Naive thymus-derived CD4-positive, alpha-beta T cell (primary cell): ENCODE results near the gene LIMD2. TPM values are rescaled to one million over a fixed set of nuclear protein-coding genes. Genes with fewer than 3 reads are reported as not detected.
A peak's percentile ranks its signal among the peaks of the same experiment; 100 is the strongest.

Source experiments
- ATAC-seq: fragments of 150-1000 bp; cut with Tn5 transposase; 2 replicates; pipeline ENCODE4 v1.10.0; 2021; ENCODE audit warnings: mild to moderate bottlenecking, moderate library complexity
- CTCF ChIA-PET: fragments of 350-600 bp; sonication (Branson Sonifier 250); formaldehyde crosslinking; loops from one replicate; lab custom pipeline; 2021; ENCODE audit warnings: antibody characterized with exemption; lab: Charles Lee
- POLR2A ChIA-PET: fragments of 350-600 bp; sonication (Branson Sonifier 250); formaldehyde crosslinking; loops from one replicate; lab custom pipeline; 2021; ENCODE audit warnings: antibody characterized with exemption, inconsistent platforms; lab: Charles Lee
- DNase-seq, 9 donors: peaks; one replicate each; pipeline versions ENCODE4 v3.0.0 to v3.0.0-alpha.2; 2020 to 2022; ENCODE audit warnings: mixed read lengths in 1 of 9
- H3K27ac ChIP-seq: one replicate; pipeline ENCODE4 v1.7.0; 2013; ENCODE audit warnings: mild to moderate bottlenecking, low read depth, low read length, moderate library complexity
- H3K27me3 ChIP-seq, 2 donors: one replicate each; pipeline ENCODE4 v1.7.0; 2013; ENCODE audit warnings: low read length in 2 of 2, mild to moderate bottlenecking in 2 of 2, moderate library complexity in 2 of 2; ENCODE audit not compliant: control insufficient read depth in 2 of 2, insufficient read depth in 2 of 2
- H3K36me3 ChIP-seq, 3 experiments: 1 replicate in 2 of 3; 2 replicates in 1 of 3; pipeline ENCODE4 v1.7.0; 2013; ENCODE audit warnings: low read length in 3 of 3, mild to moderate bottlenecking in 3 of 3, moderate library complexity in 1 of 3; ENCODE audit not compliant: insufficient read depth in 3 of 3, control insufficient read depth in 2 of 3
- H3K4me1 ChIP-seq, 2 donors: one replicate each; pipeline ENCODE4 v1.7.0; 2013; ENCODE audit warnings: low read length in 2 of 2, mild to moderate bottlenecking in 2 of 2, moderate library complexity in 1 of 2; ENCODE audit not compliant: control insufficient read depth in 2 of 2, insufficient read depth in 2 of 2
- H3K4me3 ChIP-seq: 2 replicates; pipeline ENCODE4 v1.7.0; 2013; ENCODE audit warnings: mild to moderate bottlenecking, low read length
- H3K9me3 ChIP-seq, 3 experiments: 1 replicate in 2 of 3; 2 replicates in 1 of 3; pipeline ENCODE4 v1.7.0; 2013; ENCODE audit warnings: low read length in 3 of 3; ENCODE audit not compliant: control insufficient read depth in 2 of 3
- H3K27ac Mint-ChIP-seq, 9 donors: one replicate each; pipeline ENCODE4 v1.8.0; 2020 to 2022; ENCODE audit warnings: mixed read lengths in 9 of 9, mild to moderate bottlenecking in 8 of 9, moderate library complexity in 5 of 9, inconsistent platforms in 2 of 9
- H3K27me3 Mint-ChIP-seq, 5 donors: one replicate each; pipeline ENCODE4 v1.8.0; 2021 to 2022; ENCODE audit warnings: mixed read lengths in 5 of 5, mild to moderate bottlenecking in 1 of 5
- H3K36me3 Mint-ChIP-seq, 5 donors: one replicate each; pipeline ENCODE4 v1.8.0; 2020 to 2022; ENCODE audit warnings: mixed read lengths in 5 of 5, mild to moderate bottlenecking in 3 of 5, inconsistent platforms in 1 of 5
- H3K4me1 Mint-ChIP-seq, 7 donors: one replicate each; pipeline ENCODE4 v1.8.0; 2020 to 2022; ENCODE audit warnings: mixed read lengths in 7 of 7, mild to moderate bottlenecking in 3 of 7, inconsistent platforms in 1 of 7
- H3K4me3 Mint-ChIP-seq, 10 donors: one replicate each; pipeline ENCODE4 v1.8.0; 2020 to 2022; ENCODE audit warnings: mild to moderate bottlenecking in 10 of 10, mixed read lengths in 10 of 10, moderate library complexity in 6 of 10, inconsistent platforms in 2 of 10
- H3K9me3 Mint-ChIP-seq, 11 donors: one replicate each; pipeline ENCODE4 v1.8.0; 2020 to 2022; ENCODE audit warnings: mixed read lengths in 11 of 11, mild to moderate bottlenecking in 4 of 11, inconsistent platforms in 1 of 11, moderate library complexity in 1 of 11
- intact Hi-C, 2 donors: fragments of 100-400 bp; cut with micrococcal nuclease; formaldehyde crosslinking; loops; one replicate each; pipeline ENCODE4 v1.15.1; 2023
- polyA plus RNA-seq, 2 donors: library from polyadenylated mRNA; unstranded; fragments of 300-500 nt; fragmentation: Illumina TruSeq; gene quantifications; one replicate each; pipeline ENCODE4 v1.2.3, GENCODE V29; 2021
- total RNA-seq, 6 experiments: library from RNA in 5 of 6; stranded (reverse) in 5 of 6; gene quantifications; 1 replicate in 5 of 6; 2 replicates in 1 of 6; pipeline ENCODE4 v1.2.3 and lab custom pipeline; 2021 to 2026

The LIMD2 gene
- total and polyA plus RNA-seq, 7 experiments from 2014 or later = 542 to 937 (median 595) TPM

DNA sequence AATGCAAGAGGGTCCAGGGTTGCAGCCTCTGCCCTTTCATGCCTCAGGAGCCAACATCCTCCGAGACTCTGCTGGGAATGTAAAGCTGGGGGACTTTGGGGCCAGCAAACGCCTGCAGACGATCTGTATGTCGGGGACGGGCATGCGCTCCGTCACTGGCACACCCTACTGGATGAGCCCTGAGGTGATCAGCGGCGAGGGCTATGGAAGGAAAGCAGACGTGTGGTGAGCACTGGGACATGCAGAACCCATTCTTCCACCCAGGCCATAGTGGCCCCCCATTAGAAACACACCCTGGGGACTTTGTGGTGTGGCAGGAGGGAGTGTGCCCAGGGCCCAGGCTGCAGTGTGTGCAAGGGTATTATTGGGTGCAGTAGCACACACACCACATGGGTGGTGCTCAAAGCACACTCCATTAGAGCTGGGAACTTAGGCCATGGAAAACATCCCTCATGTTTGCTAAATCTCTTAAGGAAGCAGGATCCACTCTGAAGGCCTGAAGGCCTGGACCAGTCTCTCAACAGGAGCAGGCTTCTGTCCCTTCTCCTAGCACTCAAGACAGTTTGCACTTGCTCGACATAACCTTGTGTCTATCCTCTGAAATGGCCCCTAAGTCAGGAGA is 7.6 kb downstream of the LIMD2 start:
- Histone ChIP-seq H3K36me3 (peaks cover 6 to 74% (median 22%) of the 10 kb centered on the region in 3 experiments), H3K4me3 (no peak overlapping the region), H3K27ac (no peak overlapping the region), H3K27me3 (no peaks in the 10 kb centered on the region), H3K9me3 (no peaks in the 10 kb centered on the region), H3K4me1 (peaks cover 30 to 39% of the 10 kb centered on the region in 2 donors)
- H3K36me3 Mint-ChIP-seq = peaks cover 3 to 39% (median 16%) of the 10 kb centered on the region in 5 donors
- no peak for DNase-seq
- H3K9me3 Mint-ChIP-seq = peaks cover 0 to 5% (median 0%) of the 10 kb centered on the region in 11 donors
- intact Hi-C loops = no loop called here
- ChIA-PET POLR2A (interaction anchor here (3.6 to 7.5 kb wide), 7 partner anchors 6 to 82 kb away, joined by 32 to 810 read pairs (median 82); partner anchors contain the start of genes CCDC47, DDX42 and MAP3K3), CTCF (interaction anchor here (7.8 kb wide), 1 partner anchor 18 kb away, joined by 198 read pairs; no protein-coding TSS in a partner anchor)
- no peaks in the 10 kb centered on the region for H3K27me3 Mint-ChIP-seq
- no peak for ATAC-seq
- H3K27ac Mint-ChIP-seq = peak overlapping the region; percentile 29 to 99 (median 84)
- peak overlapping the region in 4 of 10 donors; percentile 21 to 83 (median 46) for H3K4me3 Mint-ChIP-seq
- H3K4me1 Mint-ChIP-seq = peaks cover 35 to 56% (median 50%) of the 10 kb centered on the region in 7 donors

DNA sequence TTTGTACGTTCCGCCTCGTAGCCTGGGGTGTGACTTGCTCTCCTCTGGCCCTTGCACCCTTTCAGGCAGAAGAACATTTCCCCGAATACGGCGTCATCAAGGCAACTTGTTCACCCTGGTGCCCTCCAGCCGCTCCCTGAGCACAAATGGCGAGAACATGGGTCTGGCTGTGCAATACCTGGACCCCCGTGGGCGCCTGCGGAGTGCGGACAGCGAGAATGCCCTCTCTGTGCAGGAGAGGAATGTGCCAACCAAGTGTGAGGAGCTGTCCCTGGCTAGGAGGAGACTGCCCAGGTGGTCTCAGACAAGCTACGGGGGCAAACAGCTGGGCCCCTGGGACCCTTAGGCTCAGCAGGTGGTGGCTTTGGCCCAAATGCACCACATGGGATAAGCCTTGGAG is 10.4 kb downstream of the LIMD2 start:
- ChIA-PET CTCF (no interaction called here), POLR2A (interaction anchor here (0.6 to 1.9 kb wide), 2 partner anchors 9 to 331 kb away, joined by 5 read pairs; partner anchors contain the start of gene ICAM2)
- no peak for DNase-seq
- Mint-ChIP-seq H3K9me3 (peaks cover 0 to 3% (median 0%) of the 10 kb centered on the region in 11 donors), H3K4me1 (peaks cover 8 to 28% (median 25%) of the 10 kb centered on the region in 7 donors), H3K27me3 (no peaks in the 10 kb centered on the region), H3K27ac (no peak overlapping the region), H3K36me3 (peaks cover 3 to 37% (median 14%) of the 10 kb centered on the region in 5 donors), H3K4me3 (no peak overlapping the region)
- Histone ChIP-seq H3K4me3 (no peak overlapping the region), H3K9me3 (no peaks in the 10 kb centered on the region), H3K27me3 (no peaks in the 10 kb centered on the region), H3K36me3 (peaks cover 0 to 81% (median 20%) of the 10 kb centered on the region in 3 experiments), H3K4me1 (peaks cover 2 to 11% of the 10 kb centered on the region in 2 donors), H3K27ac (no peak overlapping the region)
- intact Hi-C loops = no loop called here
- no peak for ATAC-seq

DNA sequence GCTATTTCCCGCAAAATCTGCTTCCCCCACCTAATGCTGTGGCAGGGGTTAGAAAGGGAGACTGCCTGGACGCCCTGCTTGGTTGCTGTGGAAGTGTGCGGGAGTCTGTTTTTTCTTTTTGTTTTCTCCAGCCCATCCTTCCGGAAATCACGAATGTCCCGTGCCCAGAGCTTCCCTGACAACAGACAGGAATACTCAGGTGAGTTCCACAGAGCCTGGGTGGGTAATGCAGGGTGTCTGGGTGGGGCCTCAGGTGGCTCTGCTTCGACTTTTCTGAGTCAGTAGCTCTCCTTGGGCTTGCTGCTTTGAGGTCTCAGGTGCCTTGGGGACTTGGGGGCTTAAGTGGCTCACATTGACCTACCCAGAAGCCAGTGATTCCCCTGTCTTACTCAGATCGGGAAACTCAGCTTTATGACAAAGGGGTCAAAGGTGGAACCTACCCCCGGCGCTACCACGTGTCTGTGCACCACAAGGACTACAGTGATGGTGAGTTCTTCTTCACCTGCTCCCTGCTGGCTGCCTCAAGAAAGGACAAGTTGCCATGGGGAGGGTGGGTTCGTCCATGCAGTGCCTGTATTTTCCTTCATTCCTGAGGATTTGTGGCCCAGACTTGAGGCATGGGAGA is 11.4 kb downstream of the LIMD2 start:
- no peak for ATAC-seq
- ChIA-PET CTCF (no interaction called here), POLR2A (interaction anchor here (0.6 to 4.8 kb wide), 4 partner anchors 7 to 88 kb away, joined by 3 to 39 read pairs (median 3); no protein-coding TSS in a partner anchor)
- Histone ChIP-seq H3K27ac (no peak overlapping the region), H3K27me3 (no peaks in the 10 kb centered on the region), H3K4me1 (peaks cover 0 to 1% of the 10 kb centered on the region in 2 donors), H3K36me3 (peaks cover 3 to 71% (median 18%) of the 10 kb centered on the region in 3 experiments), H3K4me3 (no peak overlapping the region), H3K9me3 (no peaks in the 10 kb centered on the region)
- Mint-ChIP-seq H3K4me1 (peaks cover 3 to 21% (median 17%) of the 10 kb centered on the region in 7 donors), H3K9me3 (peaks cover 0 to 3% (median 0%) of the 10 kb centered on the region in 11 donors), H3K27me3 (no peaks in the 10 kb centered on the region), H3K4me3 (no peak overlapping the region), H3K27ac (peak overlapping the region in 3 of 9 donors; percentile 10 to 28 (median 24)), H3K36me3 (peaks cover 3 to 42% (median 18%) of the 10 kb centered on the region in 5 donors)
- no peak for DNase-seq
- intact Hi-C loops = no loop called here

DNA sequence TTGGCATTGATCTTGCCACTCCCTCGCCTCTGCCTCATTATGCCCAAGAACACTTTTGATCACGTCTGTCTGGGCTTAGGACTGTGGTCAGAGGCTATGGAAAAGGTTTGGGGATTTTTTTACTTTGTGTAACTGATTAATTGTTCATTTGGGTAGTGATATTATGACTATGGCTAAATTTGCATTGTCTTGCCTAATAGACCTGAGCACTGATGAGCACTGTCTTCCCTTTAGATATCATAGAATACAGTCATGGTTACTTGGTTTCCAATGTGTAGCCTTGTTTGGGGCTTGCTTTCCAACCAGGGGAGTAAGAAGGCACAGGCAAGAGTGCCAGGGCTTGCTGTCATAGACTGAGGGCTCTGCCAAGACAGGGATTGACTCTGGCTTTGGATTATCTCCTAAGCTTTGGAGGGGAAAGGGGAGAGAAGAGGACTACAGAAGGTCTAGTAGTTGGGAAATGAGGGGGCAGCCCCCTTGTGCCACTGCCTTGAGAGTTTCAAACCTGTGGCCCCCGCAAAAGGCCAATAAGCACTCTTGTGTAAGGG is 13.7 kb downstream of the LIMD2 start:
- H3K4me3 Mint-ChIP-seq = no peak overlapping the region
- ChIA-PET POLR2A (interaction anchor here (0.7 to 4.8 kb wide), 3 partner anchors 10 to 21 kb away, joined by 3 to 39 read pairs (median 3); no protein-coding TSS in a partner anchor), CTCF (interaction anchor here (2.5 kb wide), 1 partner anchor 25 kb away, joined by 10 read pairs; no protein-coding TSS in a partner anchor)
- no peaks in the 10 kb centered on the region for H3K9me3 ChIP-seq
- H3K27ac Mint-ChIP-seq = peak overlapping the region in 8 of 9 donors; percentile 3 to 85 (median 59)
- intact Hi-C loops = no loop called here
- peaks cover 0 to 9% (median 5%) of the 10 kb centered on the region in 7 donors for H3K4me1 Mint-ChIP-seq
- no peaks in the 10 kb centered on the region for H3K27me3 ChIP-seq
- no peak for ATAC-seq
- no peak overlapping the region for H3K4me3 ChIP-seq
- no peaks in the 10 kb centered on the region for H3K4me1 ChIP-seq
- peaks cover 7 to 44% (median 16%) of the 10 kb centered on the region in 5 donors for H3K36me3 Mint-ChIP-seq
- peaks cover 0 to 2% (median 0%) of the 10 kb centered on the region in 11 donors for H3K9me3 Mint-ChIP-seq
- no peak overlapping the region for H3K27ac ChIP-seq
- peaks cover 13 to 77% (median 17%) of the 10 kb centered on the region in 3 experiments for H3K36me3 ChIP-seq
- no peaks in the 10 kb centered on the region for H3K27me3 Mint-ChIP-seq
- DNase-seq = no peak

DNA sequence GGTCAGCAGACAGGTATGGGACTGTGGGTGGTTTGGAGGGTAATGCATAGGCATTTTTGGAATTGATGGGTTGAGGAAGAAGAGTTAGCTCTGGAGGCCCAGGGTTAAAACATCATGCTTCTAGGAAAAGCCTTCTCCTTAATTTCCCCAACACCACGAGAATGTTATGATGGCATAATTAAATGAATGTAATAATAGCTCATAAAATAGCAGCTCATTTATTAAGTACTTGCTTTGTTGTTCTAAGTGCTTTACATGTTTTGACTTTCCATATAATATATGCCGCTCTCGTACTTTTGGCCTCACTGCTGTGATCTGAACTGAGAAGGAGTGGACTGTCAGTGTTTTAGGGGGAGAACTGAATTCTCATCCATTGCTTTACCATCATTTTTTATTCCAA is 14.3 kb downstream of the LIMD2 start:
- Histone ChIP-seq H3K9me3 (no peaks in the 10 kb centered on the region), H3K36me3 (peaks cover 13 to 75% (median 16%) of the 10 kb centered on the region in 3 experiments), H3K27ac (no peak overlapping the region), H3K27me3 (no peaks in the 10 kb centered on the region), H3K4me3 (no peak overlapping the region), H3K4me1 (no peaks in the 10 kb centered on the region)
- DNase-seq = no peak
- no peaks in the 10 kb centered on the region for H3K9me3 Mint-ChIP-seq
- no peak overlapping the region for H3K4me3 Mint-ChIP-seq
- H3K27ac Mint-ChIP-seq = peak overlapping the region in 5 of 9 donors; percentile 3 to 59 (median 31)
- peaks cover 7 to 38% (median 16%) of the 10 kb centered on the region in 5 donors for H3K36me3 Mint-ChIP-seq
- peaks cover 0 to 7% (median 0%) of the 10 kb centered on the region in 7 donors for H3K4me1 Mint-ChIP-seq
- H3K27me3 Mint-ChIP-seq = no peaks in the 10 kb centered on the region
- intact Hi-C loops = no loop called here
- ATAC-seq = no peak
- ChIA-PET CTCF (interaction anchor here (2.5 kb wide), 1 partner anchor 26 kb away, joined by 10 read pairs; no protein-coding TSS in a partner anchor), POLR2A (interaction anchor here (0.7 to 4.8 kb wide), 3 partner anchors 10 to 22 kb away, joined by 3 to 39 read pairs (median 3); no protein-coding TSS in a partner anchor)

DNA sequence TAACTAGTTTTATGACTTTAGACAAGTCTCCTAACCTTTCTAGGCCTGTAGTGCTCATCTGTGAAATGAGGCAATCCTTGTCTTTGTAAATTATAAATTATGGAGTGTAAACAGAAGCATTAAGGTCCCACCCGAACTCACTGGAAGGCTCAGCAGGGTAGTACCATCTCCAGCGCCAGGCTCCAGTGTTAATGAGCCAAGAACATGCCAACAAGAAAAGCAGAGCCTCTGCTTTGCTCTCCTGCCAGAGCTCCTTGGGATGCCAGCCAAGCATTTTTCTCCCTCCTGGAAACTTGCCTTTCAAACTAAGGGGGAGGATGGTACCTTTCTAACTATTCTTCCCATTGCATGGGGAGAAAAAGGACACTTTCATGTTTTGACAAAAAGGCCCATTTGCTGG is 14.9 kb downstream of the LIMD2 start:
- Histone ChIP-seq H3K36me3 (peaks cover 10 to 73% (median 13%) of the 10 kb centered on the region in 3 experiments), H3K4me3 (no peak overlapping the region), H3K27ac (no peak overlapping the region), H3K4me1 (no peaks in the 10 kb centered on the region), H3K9me3 (no peaks in the 10 kb centered on the region), H3K27me3 (no peaks in the 10 kb centered on the region)
- DNase-seq = no peak
- Mint-ChIP-seq H3K27me3 (no peaks in the 10 kb centered on the region), H3K4me1 (peaks cover 0 to 9% (median 3%) of the 10 kb centered on the region in 7 donors), H3K9me3 (no peaks in the 10 kb centered on the region), H3K4me3 (no peak overlapping the region), H3K27ac (peak overlapping the region in 2 of 9 donors; percentile 3 to 19), H3K36me3 (peaks cover 7 to 36% (median 16%) of the 10 kb centered on the region in 5 donors)
- ChIA-PET CTCF (interaction anchor here (2.5 kb wide), 1 partner anchor 26 kb away, joined by 10 read pairs; no protein-coding TSS in a partner anchor), POLR2A (interaction anchor here (0.8 to 4.8 kb wide), 3 partner anchors 11 to 26 kb away, joined by 3 to 39 read pairs (median 3); no protein-coding TSS in a partner anchor)
- ATAC-seq = no peak
- intact Hi-C loops = no loop called here
